Neural progenitor cell (in vitro differentiated cells): ENCODE measurements around the gene PLSCR1. TPM values are rescaled to one million over a fixed set of nuclear protein-coding genes. Genes with fewer than 3 reads are reported as not detected.

Source experiments
- DNase-seq: peaks from one replicate; pipeline ENCODE4 v3.0.0-alpha.2; 2016; ENCODE audit warnings: low spot score
- H2AFZ ChIP-seq: fragments of 200-600 bp; sonication (generic); replicated peaks from 2 replicates; pipeline ENCODE4 v1.6.1; 2016; ENCODE audit warnings: antibody characterized with exemption
- H3F3A ChIP-seq: fragments of 200-600 bp; sonication (generic); 2 replicates; pipeline ENCODE4 v1.6.1; 2016; ENCODE audit warnings: antibody characterized with exemption, low read depth
- H3K27ac ChIP-seq: fragments of 200-600 bp; sonication (generic); 2 replicates; pipeline ENCODE4 v1.5.1; 2016; ENCODE audit warnings: mild to moderate bottlenecking
- H3K27me3 ChIP-seq: fragments of 200-600 bp; sonication (generic); 2 replicates; pipeline ENCODE4 v1.6.1; 2016; ENCODE audit warnings: mild to moderate bottlenecking, moderate library complexity
- H3K36me3 ChIP-seq: fragments of 200-600 bp; sonication (generic); 2 replicates; pipeline ENCODE4 v1.5.1; 2016
- H3K4me1 ChIP-seq: fragments of 200-600 bp; sonication (generic); 2 replicates; pipeline ENCODE4 v1.6.1; 2016; ENCODE audit warnings: mixed run types
- H3K4me2 ChIP-seq: fragments of 200-600 bp; sonication (generic); 2 replicates; pipeline ENCODE4 v1.6.1; 2016
- H3K4me3 ChIP-seq: fragments of 200-600 bp; sonication (generic); 2 replicates; pipeline ENCODE4 v1.5.1; 2016
- H3K79me2 ChIP-seq: fragments of 200-600 bp; sonication (generic); 2 replicates; pipeline ENCODE4 v1.6.1; 2016; ENCODE audit warnings: low read depth
- H3K9ac ChIP-seq: fragments of 200-600 bp; sonication (generic); 2 replicates; pipeline ENCODE4 v1.6.1; 2016
- H3K9me3 ChIP-seq: fragments of 200-600 bp; sonication (generic); 2 replicates; pipeline ENCODE4 v1.5.1; 2016; ENCODE audit warnings: low read depth
- H4K20me1 ChIP-seq: fragments of 200-600 bp; sonication (generic); 2 replicates; pipeline ENCODE4 v1.6.1; 2016; ENCODE audit warnings: low read depth
- H3K27ac Mint-ChIP-seq: 3 replicates; pipeline ENCODE4 v1.8.0; 2021; ENCODE audit warnings: mixed read lengths
- H3K27me3 Mint-ChIP-seq: 2 replicates; pipeline ENCODE4 v1.8.0; 2022; ENCODE audit warnings: low read depth, mild to moderate bottlenecking, inconsistent platforms, moderate library complexity, mixed read lengths; ENCODE audit not compliant: insufficient read depth
- H3K36me3 Mint-ChIP-seq: 3 replicates; pipeline ENCODE4 v1.8.0; 2021; ENCODE audit warnings: mixed read lengths
- H3K4me1 Mint-ChIP-seq: 3 replicates; pipeline ENCODE4 v1.8.0; 2021; ENCODE audit warnings: mixed read lengths
- H3K4me3 Mint-ChIP-seq: 3 replicates; pipeline ENCODE4 v1.8.0; 2021; ENCODE audit warnings: mild to moderate bottlenecking, moderate library complexity, mixed read lengths
- H3K9me3 Mint-ChIP-seq: 3 replicates; pipeline ENCODE4 v1.8.0; 2020; ENCODE audit warnings: mixed read lengths
- EZH2 ChIP-seq: fragments of 200-600 bp; sonication (generic); IDR thresholded peaks from 2 replicates; pipeline ENCODE4 v1.6.1; 2017; ENCODE audit warnings: antibody characterized with exemption, mild to moderate bottlenecking, moderate library complexity
- EZH2phosphoT487 ChIP-seq: fragments of 200-600 bp; sonication (generic); IDR thresholded peaks from 2 replicates; pipeline ENCODE4 v1.6.1; 2017; ENCODE audit warnings: antibody characterized with exemption
- total RNA-seq: library from RNA; depleted of rRNA; stranded (reverse); fragments of >200 nt; gene quantifications from 2 replicates; pipeline ENCODE4 v1.2.3, GENCODE V29; 2015; ENCODE audit warnings: low replicate concordance
- TF ChIP-seq, protein P1 (sequence below): fragments of 200-600 bp; sonication (generic); IDR thresholded peaks from 2 replicates; pipeline ENCODE4 v1.5.1; 2017; ENCODE audit warnings: antibody characterized with exemption, mild to moderate bottlenecking

PLSCR1 gene
- total RNA-seq, 1 donor from 2014 or later = 23.9 TPM

DNA sequence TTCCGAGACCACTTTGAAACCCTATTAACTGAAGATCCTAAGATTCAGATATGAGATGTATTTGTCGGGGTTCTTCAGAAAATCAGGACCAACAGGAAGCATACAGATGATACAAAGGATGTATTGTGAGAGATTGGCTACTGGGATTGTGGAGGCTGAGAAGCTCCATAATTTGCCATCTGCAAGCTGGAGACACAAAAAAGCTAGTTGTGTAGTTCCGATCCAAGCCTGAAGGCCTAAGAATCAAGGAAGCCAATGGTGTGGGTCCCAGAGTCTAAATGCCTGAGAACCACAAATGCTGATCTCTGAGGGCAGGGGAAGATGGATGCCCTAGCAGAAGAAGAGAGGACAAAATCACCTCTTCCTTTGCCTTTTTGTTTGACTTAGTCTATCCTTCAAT, 10.9 kb upstream of the PLSCR1 start:
- H3K27ac Mint-ChIP-seq = no peak overlapping the region
- TF ChIP-seq, protein P1, sequence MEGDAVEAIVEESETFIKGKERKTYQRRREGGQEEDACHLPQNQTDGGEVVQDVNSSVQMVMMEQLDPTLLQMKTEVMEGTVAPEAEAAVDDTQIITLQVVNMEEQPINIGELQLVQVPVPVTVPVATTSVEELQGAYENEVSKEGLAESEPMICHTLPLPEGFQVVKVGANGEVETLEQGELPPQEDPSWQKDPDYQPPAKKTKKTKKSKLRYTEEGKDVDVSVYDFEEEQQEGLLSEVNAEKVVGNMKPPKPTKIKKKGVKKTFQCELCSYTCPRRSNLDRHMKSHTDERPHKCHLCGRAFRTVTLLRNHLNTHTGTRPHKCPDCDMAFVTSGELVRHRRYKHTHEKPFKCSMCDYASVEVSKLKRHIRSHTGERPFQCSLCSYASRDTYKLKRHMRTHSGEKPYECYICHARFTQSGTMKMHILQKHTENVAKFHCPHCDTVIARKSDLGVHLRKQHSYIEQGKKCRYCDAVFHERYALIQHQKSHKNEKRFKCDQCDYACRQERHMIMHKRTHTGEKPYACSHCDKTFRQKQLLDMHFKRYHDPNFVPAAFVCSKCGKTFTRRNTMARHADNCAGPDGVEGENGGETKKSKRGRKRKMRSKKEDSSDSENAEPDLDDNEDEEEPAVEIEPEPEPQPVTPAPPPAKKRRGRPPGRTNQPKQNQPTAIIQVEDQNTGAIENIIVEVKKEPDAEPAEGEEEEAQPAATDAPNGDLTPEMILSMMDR = no peak
- TF ChIP-seq EZH2phosphoT487 = no peak
- TF ChIP-seq EZH2 = no peak
- no peaks in the 10 kb centered on the region for H3K4me1 ChIP-seq
- H3K27ac ChIP-seq = no peak overlapping the region
- H3K79me2 ChIP-seq = no peaks in the 10 kb centered on the region
- DNase-seq = no peak
- no peaks in the 10 kb centered on the region for H3K27me3 ChIP-seq
- no peak overlapping the region for H2AFZ ChIP-seq
- H4K20me1 ChIP-seq = no peaks in the 10 kb centered on the region
- H3K36me3 Mint-ChIP-seq = no peaks in the 10 kb centered on the region
- H3K9me3 Mint-ChIP-seq = no peaks in the 10 kb centered on the region
- no peaks in the 10 kb centered on the region for H3K36me3 ChIP-seq
- H3K4me3 Mint-ChIP-seq = no peak overlapping the region
- no peaks in the 10 kb centered on the region for H3K4me1 Mint-ChIP-seq
- no peak overlapping the region for H3K4me3 ChIP-seq
- no peak overlapping the region for H3K4me2 ChIP-seq
- H3F3A ChIP-seq = no peaks in the 10 kb centered on the region
- no peak overlapping the region for H3K9ac ChIP-seq
- no peaks in the 10 kb centered on the region for H3K27me3 Mint-ChIP-seq
- no peaks in the 10 kb centered on the region for H3K9me3 ChIP-seq

DNA sequence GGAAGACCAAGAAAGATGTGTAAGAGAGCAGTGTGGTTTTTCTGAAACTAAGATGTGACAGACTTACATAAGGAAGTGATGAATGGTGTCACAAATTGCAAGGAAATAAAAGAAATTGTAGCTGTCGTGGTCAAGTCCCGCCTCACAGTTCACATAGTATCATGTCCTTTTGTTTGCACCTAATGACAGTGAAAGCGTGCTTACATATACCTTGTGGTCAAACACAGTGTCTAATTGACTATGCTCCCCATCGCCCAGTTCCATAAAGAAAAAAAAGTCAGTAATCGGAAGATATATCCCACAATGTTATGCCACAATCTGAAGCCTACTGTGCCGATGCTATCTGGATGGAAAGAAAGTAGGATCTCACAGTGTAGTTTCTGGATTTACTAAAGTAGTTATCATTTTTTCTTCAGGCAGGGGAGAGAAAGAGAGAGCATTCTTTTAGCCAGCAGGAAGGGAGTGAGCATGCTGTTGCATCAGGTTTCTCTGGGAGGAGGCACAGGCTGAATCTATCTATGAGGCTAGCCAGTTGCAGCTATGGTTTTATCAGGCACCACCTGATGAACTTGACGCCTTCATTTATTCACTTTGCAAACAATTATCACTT, 9.8 kb upstream of the PLSCR1 start:
- Mint-ChIP-seq H3K4me1 (no peaks in the 10 kb centered on the region), H3K27ac (no peak overlapping the region), H3K4me3 (no peak overlapping the region), H3K27me3 (no peaks in the 10 kb centered on the region), H3K36me3 (no peaks in the 10 kb centered on the region), H3K9me3 (no peaks in the 10 kb centered on the region)
- DNase-seq = no peak
- H3K9ac ChIP-seq = no peak overlapping the region
- no peaks in the 10 kb centered on the region for H3F3A ChIP-seq
- H3K79me2 ChIP-seq = no peaks in the 10 kb centered on the region
- H3K4me2 ChIP-seq = no peak overlapping the region
- TF ChIP-seq EZH2phosphoT487 (no peak), EZH2 (no peak)
- TF ChIP-seq, protein P1 = no peak
- H3K4me3 ChIP-seq = no peak overlapping the region
- H4K20me1 ChIP-seq = no peaks in the 10 kb centered on the region
- H3K36me3 ChIP-seq = no peaks in the 10 kb centered on the region
- H3K27me3 ChIP-seq = no peaks in the 10 kb centered on the region
- H3K27ac ChIP-seq = no peak overlapping the region
- H3K9me3 ChIP-seq = no peaks in the 10 kb centered on the region
- no peaks in the 10 kb centered on the region for H3K4me1 ChIP-seq
- H2AFZ ChIP-seq = no peak overlapping the region

DNA sequence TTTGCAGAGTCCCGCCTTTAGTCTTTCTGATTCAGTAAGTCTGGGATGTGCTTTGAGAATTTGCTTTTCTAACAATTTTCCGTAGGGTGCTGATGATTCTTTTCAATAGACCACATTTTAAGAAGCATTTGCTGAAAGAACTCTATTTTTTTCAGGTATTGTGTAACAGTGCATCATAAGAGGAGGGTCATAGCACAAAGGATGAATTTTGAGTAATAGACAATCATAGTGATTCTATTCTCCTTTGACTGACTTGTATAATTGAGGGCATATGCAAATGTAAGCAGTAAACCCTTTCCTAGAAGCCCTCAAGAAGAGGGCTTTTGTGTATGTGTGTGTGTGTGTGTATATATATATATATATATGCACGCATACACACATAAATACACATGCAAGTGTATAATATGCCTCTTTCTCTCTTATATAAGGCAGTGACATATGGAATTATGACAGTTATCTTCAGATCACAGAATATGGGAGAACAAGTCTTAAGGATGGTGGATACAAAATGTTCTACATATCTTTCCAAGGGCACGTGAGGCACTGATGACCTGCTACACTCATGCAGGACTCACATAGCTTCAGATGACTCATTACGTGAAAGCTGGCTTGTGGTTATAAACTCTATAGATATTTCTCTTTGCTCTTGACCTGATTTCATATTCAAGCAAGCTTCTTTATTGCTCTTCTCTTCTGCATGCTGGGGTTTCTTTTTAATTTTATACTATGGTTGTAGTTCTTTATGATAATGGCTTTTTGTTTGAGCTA, 6.5 kb upstream of the PLSCR1 start:
- Mint-ChIP-seq H3K9me3 (no peaks in the 10 kb centered on the region), H3K4me1 (no peaks in the 10 kb centered on the region), H3K27me3 (no peaks in the 10 kb centered on the region), H3K36me3 (no peaks in the 10 kb centered on the region), H3K27ac (no peak overlapping the region), H3K4me3 (no peak overlapping the region)
- Histone ChIP-seq H3K27ac (no peak overlapping the region), H3K4me1 (no peaks in the 10 kb centered on the region), H3K9me3 (no peaks in the 10 kb centered on the region), H3K79me2 (no peaks in the 10 kb centered on the region), H3K4me2 (no peak overlapping the region), H2AFZ (no peak overlapping the region), H4K20me1 (no peaks in the 10 kb centered on the region), H3K9ac (no peak overlapping the region), H3K27me3 (no peaks in the 10 kb centered on the region), H3F3A (no peaks in the 10 kb centered on the region), H3K36me3 (no peaks in the 10 kb centered on the region), H3K4me3 (no peak overlapping the region)
- DNase-seq = no peak
- no peak for TF ChIP-seq EZH2phosphoT487

DNA sequence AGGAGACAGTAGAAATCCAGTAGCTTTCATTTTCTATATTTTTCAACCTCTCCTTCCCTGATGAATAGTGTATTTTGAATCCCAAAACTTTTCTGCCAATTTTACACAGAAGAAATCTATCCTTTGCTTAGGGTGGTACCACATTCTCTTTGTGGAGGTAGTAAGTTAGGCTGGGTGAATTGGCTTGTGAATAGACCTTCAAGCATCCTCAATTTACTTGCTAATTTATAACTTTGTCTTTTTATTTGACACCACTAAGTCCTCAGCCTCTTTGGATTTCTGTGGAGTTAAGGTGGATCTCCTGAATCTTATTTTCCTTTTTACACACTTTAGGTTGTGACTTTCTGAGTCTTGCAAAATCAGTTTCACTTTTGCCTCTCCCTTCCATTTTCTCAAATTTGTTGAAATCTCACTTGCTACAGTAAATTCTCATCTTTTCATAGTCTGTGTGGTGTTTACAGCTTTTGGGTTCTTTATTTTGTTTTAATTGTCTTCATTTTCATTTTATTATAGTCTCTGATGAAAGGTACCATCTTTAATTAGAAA, 5.7 kb upstream of the PLSCR1 start:
- H3K4me1 Mint-ChIP-seq = peaks cover 2% of the 10 kb centered on the region
- H3K4me3 ChIP-seq = no peak overlapping the region

More for the DNA sequence above, 5.7 kb upstream of the PLSCR1 start:
- Histone ChIP-seq H3K4me2 (no peak overlapping the region), H3K9me3 (no peaks in the 10 kb centered on the region), H3K27ac (no peak overlapping the region), H3F3A (no peaks in the 10 kb centered on the region), H3K79me2 (no peaks in the 10 kb centered on the region), H3K36me3 (no peaks in the 10 kb centered on the region), H3K9ac (no peak overlapping the region), H3K4me1 (no peaks in the 10 kb centered on the region), H4K20me1 (no peaks in the 10 kb centered on the region), H2AFZ (no peak overlapping the region), H3K27me3 (peaks cover 3% of the 10 kb centered on the region)
- Mint-ChIP-seq H3K4me3 (no peak overlapping the region), H3K27me3 (no peaks in the 10 kb centered on the region), H3K9me3 (no peaks in the 10 kb centered on the region), H3K27ac (no peak overlapping the region), H3K36me3 (no peaks in the 10 kb centered on the region)
- TF ChIP-seq EZH2 (no peak), EZH2phosphoT487 (no peak)
- TF ChIP-seq, protein P1 = no peak
- no peak for DNase-seq
